ENCODE data around the gene USP32. TPM values are rescaled to one million over a fixed set of nuclear protein-coding genes. Genes with fewer than 3 reads are reported as not detected.

Gene USP32
- total and polyA plus RNA-seq, 2 donors (not counting 3 experiments of a cell fraction or from before 2014, with no cell fraction given): 15.7 to 52.9 TPM

GRCh38 chr17:60297760-60298401 lies 94.1 kb downstream of the USP32 start:
- no TSS peak for BruUV-seq (replicated peaks)
- H3K9me1 ChIP-seq (replicated peaks; ENCODE audit: control insufficient read depth, extremely low read depth, insufficient read depth, low read length): no peaks in the 10 kb centered on the region
- no peaks in the 10 kb centered on the region for H3K9me3 ChIP-seq (replicated peaks; ENCODE audit: control insufficient read depth, insufficient read depth, low read length)
- H3K4me1 ChIP-seq (ENCODE audit: control insufficient read depth, extremely low read depth, insufficient read depth, low read length): no peaks in the 10 kb centered on the region
- H4K20me1 ChIP-seq (replicated peaks; ENCODE audit: control insufficient read depth, extremely low read depth, insufficient read depth, low read length): no peaks in the 10 kb centered on the region
- H3K79me2 ChIP-seq (ENCODE audit: control insufficient read depth, insufficient read depth, low read length): peaks cover 5% of the 10 kb centered on the region
- dilution Hi-C loops (cut with MboI; ENCODE audit: extremely low pct_ligation_motif_present, low sequenced_read_pairs) (no loop called here), intact Hi-C loops (cut with micrococcal nuclease) (no loop called here)
- no peak overlapping the region for H3K27ac ChIP-seq (ENCODE audit: insufficient read depth, low read depth, low read length)
- ChIA-PET POLR2A (interaction anchor here (0.6 kb wide), 1 partner anchor 24 kb away, joined by 3 read pairs; no protein-coding TSS in a partner anchor), CTCF (no interaction called here)
- H2AFZ ChIP-seq (ENCODE audit: low read depth, low read length): no peak overlapping the region
- DNase-seq (ENCODE audit: low read depth, low spot score): no peak
- no peak overlapping the region for H3K4me3 ChIP-seq (replicated peaks in 1 of 3; ENCODE audit: insufficient read depth in 1 of 3, low read depth in 1 of 3, low read length in 3 of 3)
- TF ChIP-seq POLR2A (IDR thresholded peaks at IDR 0.05; ENCODE audit: low read depth, low read length): no peak
- no peak for FAIRE-seq
- H3K36me3 ChIP-seq (ENCODE audit: control insufficient read depth in 2 of 2, extremely low read depth in 1 of 2, insufficient read depth in 2 of 2, low read length in 2 of 2): no peaks in the 10 kb centered on the region
- no peak overlapping the region for H3K4me2 ChIP-seq (ENCODE audit: insufficient read depth, low read length)
- H3K27me3 ChIP-seq (ENCODE audit: control insufficient read depth in 2 of 2, insufficient read depth in 2 of 2, low read length in 2 of 2): no peaks in the 10 kb centered on the region
- no peak overlapping the region for H3K9ac ChIP-seq (replicated peaks; ENCODE audit: extremely low read depth, insufficient read depth, low read length)

- Histone ChIP-seq H3K27ac (ENCODE audit: insufficient read depth, low read depth, low read length) (no peak overlapping the region), H2AFZ (ENCODE audit: low read depth, low read length) (no peak overlapping the region), H4K20me1 (replicated peaks; ENCODE audit: control insufficient read depth, extremely low read depth, insufficient read depth, low read length) (no peaks in the 10 kb centered on the region), H3K4me2 (ENCODE audit: insufficient read depth, low read length) (no peak overlapping the region), H3K27me3 (ENCODE audit: control insufficient read depth in 2 of 2, insufficient read depth in 2 of 2, low read length in 2 of 2) (no peaks in the 10 kb centered on the region), H3K79me2 (ENCODE audit: control insufficient read depth, insufficient read depth, low read length) (peaks cover 4% of the 10 kb centered on the region), H3K9me1 (replicated peaks; ENCODE audit: control insufficient read depth, extremely low read depth, insufficient read depth, low read length) (no peaks in the 10 kb centered on the region), H3K9ac (replicated peaks; ENCODE audit: extremely low read depth, insufficient read depth, low read length) (no peak overlapping the region), H3K4me1 (ENCODE audit: control insufficient read depth, extremely low read depth, insufficient read depth, low read length) (no peaks in the 10 kb centered on the region), H3K9me3 (replicated peaks; ENCODE audit: control insufficient read depth, insufficient read depth, low read length) (no peaks in the 10 kb centered on the region), H3K4me3 (replicated peaks in 1 of 3; ENCODE audit: insufficient read depth in 1 of 3, low read depth in 1 of 3, low read length in 3 of 3) (no peak overlapping the region), H3K36me3 (ENCODE audit: control insufficient read depth in 2 of 2, extremely low read depth in 1 of 2, insufficient read depth in 2 of 2, low read length in 2 of 2) (no peaks in the 10 kb centered on the region)
- no peak for FAIRE-seq
- DNase-seq (ENCODE audit: low read depth, low spot score): no peak
- BruUV-seq (replicated peaks): no TSS peak
- ChIA-PET POLR2A (no interaction called here), CTCF (interaction anchor here (0.8 to 1.5 kb wide), 3 partner anchors 11 to 125 kb away, joined by 3 to 4 read pairs (median 3); no protein-coding TSS in a partner anchor)
- TF ChIP-seq FOS (IDR thresholded peaks at IDR 0.05; ENCODE audit: borderline replicate concordance, insufficient read depth, low read length) (no peak), POLR2AphosphoS5 (IDR thresholded peaks at IDR 0.05; ENCODE audit: insufficient read depth, low read depth, low read length) (no peak), EZH2 (IDR thresholded peaks at IDR 0.05; ENCODE audit: borderline replicate concordance, low read depth, low read length, severe bottlenecking) (no peak), GATA2 (IDR thresholded peaks at IDR 0.05; ENCODE audit: insufficient read depth, insufficient read length, low read depth, low read length) (no peak), CTCF (IDR thresholded peaks at IDR 0.05; ENCODE audit: extremely low read depth in 1 of 2, insufficient read depth in 1 of 2, low read depth in 1 of 2, low read length in 2 of 2) (no peak), MAX (IDR thresholded peaks at IDR 0.05; ENCODE audit: insufficient read depth, insufficient read length) (no peak), POLR2A (IDR thresholded peaks at IDR 0.05; ENCODE audit: low read depth, low read length) (no peak), JUN (IDR thresholded peaks at IDR 0.05; ENCODE audit: borderline replicate concordance, insufficient read depth, insufficient read length, low read depth) (no peak), MYC (IDR thresholded peaks at IDR 0.05; ENCODE audit: low read depth, low read length) (no peak)
- dilution Hi-C loops (cut with MboI; ENCODE audit: extremely low pct_ligation_motif_present, low sequenced_read_pairs) (no loop called here), intact Hi-C loops (cut with micrococcal nuclease) (no loop called here)
Measured at GRCh38 chr17:60296177-60296576, 95.8 kb downstream of the USP32 start.

Data from endothelial cell of umbilical vein (primary cell).